Endothelial cell of hepatic sinusoid (primary cell): ENCODE results near the gene DPP6.

Source experiments
- in situ Hi-C: cut with HindIII; loops from 2 replicates; pipeline ENCODE4 v1.10.0; 2017; ENCODE audit warnings: low sequenced_read_pairs

The DPP6 gene

DNA sequence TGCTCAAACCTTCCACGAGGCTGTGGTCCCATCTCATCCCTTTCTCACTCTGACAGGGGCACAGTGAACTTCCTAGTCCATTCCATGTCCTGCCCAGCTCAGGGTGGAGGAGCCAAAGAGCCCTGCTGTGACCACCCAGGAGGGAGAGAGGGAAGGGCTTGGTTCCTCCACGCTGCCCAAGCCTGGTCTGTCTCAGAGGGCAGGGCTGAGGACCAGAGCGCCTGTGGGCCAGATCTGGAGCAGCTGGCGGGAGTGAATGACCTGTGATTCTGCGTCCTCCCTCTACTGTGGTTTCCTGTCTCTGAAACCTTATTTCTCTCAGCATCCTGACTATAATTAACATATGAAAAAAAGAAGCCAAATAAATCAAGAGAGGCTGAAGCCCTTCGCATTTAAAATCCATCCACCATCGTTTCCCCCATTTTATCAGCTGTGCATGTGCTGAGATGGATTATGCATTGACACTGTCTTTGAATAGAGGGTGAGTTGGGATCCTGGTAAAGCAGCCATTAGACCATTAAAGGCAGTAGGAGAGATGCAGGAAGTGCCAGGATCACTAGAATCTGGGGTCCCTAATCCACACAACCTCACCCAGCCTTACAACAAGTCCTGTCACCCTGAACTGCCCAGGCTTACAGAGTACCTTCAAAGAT lies 165.6 kb downstream of the DPP6 start:
- in situ Hi-C loops = no loop called here

GRCh38 chr7:154231732-154232131 lies 179.5 kb downstream of the DPP6 start:
- in situ Hi-C loops = no loop called here

- in situ Hi-C loops = no loop called here
These were observed 180.5 kb downstream of the DPP6 start for GRCh38 chr7:154232700-154233099.

DNA sequence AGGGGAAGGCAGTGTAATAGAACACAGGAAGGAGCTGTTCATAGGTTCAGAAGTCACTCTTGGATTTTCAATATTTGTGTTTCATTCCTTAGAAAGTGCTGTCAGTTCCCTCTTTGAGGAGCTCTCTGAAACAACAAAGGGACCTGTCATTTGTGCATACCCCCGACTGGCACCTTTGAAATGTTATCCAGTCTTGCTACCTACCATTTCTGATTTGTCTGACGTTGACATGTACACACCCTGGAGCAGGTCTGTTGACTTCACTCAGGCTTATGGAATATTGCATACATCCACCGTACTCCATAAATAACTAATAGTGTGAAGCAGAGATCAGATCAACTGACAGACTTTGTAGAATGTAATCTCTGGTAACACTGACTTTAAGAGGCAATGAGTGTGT lies 189.8 kb downstream of the DPP6 start:
- in situ Hi-C loops = no loop called here

DNA sequence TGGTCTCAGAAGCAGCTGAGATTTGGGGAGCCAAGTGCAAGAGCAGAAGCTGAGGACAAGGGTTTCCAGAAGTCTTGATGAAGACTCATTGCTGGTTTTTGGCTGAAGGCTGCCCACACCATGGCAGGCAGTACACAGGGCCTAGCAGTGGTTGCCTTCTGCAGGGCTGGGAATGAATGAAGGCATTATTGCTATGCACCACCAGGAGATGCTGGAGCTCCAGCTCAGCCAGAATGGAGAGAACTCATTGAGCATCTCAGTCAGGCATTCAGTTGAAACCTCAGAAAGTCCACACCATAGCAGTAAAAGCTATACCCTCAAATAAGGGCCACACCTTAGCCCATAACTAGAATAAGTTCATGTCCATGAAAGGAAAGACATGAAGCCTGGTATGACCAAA lies 190.5 kb downstream of the DPP6 start:
- in situ Hi-C loops = no loop called here

DNA sequence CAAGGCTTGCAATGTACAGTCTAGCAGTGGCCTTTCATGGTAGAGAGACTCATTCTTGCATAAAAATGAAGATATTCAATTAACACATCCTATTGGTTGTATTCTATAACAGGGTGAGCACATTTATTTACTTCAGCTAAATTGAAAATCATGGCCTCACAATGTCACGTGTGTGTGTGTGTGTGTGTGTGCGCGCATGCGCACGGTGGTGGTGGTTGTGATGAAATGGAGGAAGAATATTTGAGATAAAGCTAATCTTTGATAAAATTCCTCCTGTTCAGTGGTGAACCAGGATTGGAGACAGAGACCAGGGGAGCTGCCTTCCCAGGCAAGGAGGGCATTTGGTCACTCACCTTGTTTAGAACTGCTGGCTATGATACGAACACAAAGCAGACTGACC lies 199.8 kb downstream of the DPP6 start:
- in situ Hi-C loops = no loop called here

- in situ Hi-C loops = no loop called here
These were observed 201.6 kb downstream of the DPP6 start for GRCh38 chr7:154253810-154254209.

DNA sequence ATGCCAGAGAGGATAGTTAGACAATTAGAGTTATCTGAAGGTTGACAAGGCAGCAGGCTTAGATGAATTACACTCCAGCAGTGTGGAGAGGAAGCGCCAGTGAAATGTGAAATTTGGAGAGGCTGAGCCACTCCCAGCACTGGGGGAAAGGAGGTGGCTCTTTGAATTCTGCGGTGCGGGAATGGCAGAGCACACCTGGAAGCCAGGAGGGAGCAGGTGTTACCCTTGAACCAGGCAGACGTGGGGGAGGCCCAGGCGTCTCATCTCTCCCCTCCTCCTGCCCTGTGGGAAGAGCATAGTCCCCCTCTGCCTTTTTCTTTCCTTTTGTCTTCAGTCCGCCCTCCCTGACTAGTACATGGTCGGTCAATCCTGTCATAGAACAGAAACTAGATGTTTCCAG lies 203.1 kb downstream of the DPP6 start:
- in situ Hi-C loops = no loop called here

GRCh38 chr7:154256150-154256549 lies 204.0 kb downstream of the DPP6 start:
- in situ Hi-C loops = no loop called here

GRCh38 chr7:154259396-154259795 lies 207.2 kb downstream of the DPP6 start:
- in situ Hi-C loops = no loop called here

GRCh38 chr7:154287356-154287755 lies 235.2 kb downstream of the DPP6 start:
- in situ Hi-C loops = no loop called here

DNA sequence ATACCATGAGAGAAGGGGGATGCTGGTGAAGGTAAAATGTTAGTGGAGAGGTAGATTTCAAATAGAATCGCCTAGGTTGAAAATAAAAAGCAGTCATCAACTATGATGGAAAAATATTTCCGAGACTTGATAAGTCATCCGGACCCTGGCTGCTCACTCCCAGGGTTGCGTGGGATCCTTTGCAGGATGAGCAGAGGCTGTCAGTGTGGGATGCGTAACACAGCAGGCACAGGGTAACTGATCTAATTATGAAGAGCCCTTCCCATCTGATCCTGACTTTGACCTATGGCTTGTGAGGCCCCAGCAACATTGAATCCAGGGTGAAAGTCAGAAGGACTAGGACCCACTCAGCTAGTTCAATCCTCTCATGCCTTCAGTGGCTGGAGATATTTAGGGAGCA lies 236.9 kb downstream of the DPP6 start:
- in situ Hi-C loops = no loop called here

GRCh38 chr7:154296443-154296842 lies 244.2 kb downstream of the DPP6 start:
- in situ Hi-C loops = no loop called here

- in situ Hi-C loops = no loop called here
These were observed 247.5 kb downstream of the DPP6 start for GRCh38 chr7:154299736-154300135.

DNA sequence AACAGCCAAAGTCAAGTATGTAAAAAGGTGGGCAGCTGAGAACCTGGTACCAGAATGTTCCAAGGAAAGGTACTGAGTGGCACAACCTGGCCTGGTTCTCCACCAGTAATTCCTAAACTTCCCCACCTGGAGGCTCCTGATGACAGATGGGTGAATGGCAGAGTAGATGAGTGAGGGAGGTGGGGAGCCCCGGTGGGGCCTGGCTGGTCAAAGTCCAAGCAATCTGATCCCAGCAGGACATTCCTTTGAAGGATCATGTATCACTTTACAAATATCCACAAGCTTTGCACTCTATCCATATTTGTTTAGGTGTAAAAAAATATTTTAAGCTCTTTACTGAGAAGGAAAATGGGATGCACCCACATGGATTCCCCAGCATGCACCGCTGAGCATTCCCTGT lies 250.2 kb downstream of the DPP6 start:
- in situ Hi-C loops = no loop called here

DNA sequence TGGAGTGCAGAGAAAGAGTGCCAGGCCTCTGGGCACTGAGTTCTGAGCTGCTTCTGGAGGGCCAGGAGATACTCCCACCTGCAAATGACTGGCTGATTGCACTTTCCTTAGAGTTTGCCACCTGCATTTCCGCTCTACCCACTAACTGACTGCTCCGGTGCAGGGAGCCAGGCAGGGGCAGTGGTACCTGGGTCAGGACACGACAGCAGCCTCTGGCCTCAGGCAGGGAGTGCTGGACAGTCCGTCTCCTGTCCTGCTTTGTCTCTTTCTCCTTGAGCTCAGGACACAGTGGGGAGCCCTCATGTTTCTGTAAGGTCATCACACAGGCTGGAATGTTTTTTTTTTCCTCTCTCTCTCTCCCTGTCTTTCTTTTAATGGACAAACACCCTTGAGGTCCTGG lies 252.0 kb downstream of the DPP6 start:
- in situ Hi-C loops = no loop called here

- in situ Hi-C loops = no loop called here
These were observed 252.8 kb downstream of the DPP6 start for GRCh38 chr7:154304740-154305700.

GRCh38 chr7:154306036-154306435 lies 253.8 kb downstream of the DPP6 start:
- in situ Hi-C loops = no loop called here

DNA sequence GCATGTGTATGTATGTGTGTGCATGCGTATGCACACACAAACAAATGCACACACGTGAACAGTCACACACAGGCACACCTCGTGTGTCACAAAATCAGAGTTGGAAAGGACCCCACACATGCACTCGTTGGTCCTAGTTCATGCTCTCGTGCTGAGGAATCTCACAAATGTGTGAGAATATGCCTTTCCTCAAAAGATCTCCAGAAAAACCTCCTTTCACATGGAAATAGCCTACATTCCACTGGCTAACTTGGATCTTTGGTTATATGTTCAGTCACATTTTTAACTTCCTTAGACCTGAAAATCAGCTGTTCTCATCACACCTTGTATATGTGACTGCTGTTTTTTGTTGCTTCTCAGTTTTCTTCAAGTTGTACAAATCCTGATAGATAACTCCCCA lies 256.7 kb downstream of the DPP6 start:
- in situ Hi-C loops = no loop called here

DNA sequence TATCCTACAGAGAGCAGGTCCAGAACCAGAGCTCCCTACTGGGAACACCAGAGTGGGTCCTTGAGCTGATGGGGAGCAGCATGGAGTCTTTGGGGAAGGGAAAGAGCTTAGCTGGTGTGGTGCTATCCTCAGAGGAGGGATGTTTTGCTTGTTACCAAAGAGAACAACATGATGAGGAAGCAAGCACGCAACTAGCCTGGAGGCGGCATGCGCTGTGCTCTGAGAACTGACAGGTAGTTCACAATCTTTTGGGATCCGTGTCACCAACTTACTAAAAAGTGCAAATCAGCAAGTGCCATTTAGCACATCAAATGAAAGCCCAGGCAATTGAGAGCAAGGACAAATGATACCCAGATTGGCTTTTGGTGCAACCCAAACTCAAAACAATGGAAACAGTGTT lies 257.9 kb downstream of the DPP6 start:
- in situ Hi-C loops = no loop called here

DNA sequence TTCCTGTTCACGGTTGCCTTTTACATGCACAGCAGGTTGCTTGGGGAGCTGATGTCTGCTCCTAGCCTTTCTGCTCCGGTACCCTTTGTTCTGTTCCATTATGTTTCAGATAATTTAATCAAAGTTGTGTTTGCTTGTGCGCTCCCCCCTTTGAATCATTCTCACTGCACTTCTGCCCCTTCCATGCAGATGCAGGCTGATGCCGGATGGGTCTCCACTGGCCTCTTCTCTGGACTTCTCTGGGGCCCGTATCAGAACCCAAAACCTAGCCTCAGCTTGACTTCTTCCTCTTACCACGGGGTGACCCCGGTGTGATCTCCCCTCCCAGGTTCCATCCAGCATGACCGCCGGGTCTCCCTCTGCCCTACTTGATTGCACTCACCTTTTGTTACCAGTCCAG lies 272.0 kb downstream of the DPP6 start:
- in situ Hi-C loops = no loop called here

DNA sequence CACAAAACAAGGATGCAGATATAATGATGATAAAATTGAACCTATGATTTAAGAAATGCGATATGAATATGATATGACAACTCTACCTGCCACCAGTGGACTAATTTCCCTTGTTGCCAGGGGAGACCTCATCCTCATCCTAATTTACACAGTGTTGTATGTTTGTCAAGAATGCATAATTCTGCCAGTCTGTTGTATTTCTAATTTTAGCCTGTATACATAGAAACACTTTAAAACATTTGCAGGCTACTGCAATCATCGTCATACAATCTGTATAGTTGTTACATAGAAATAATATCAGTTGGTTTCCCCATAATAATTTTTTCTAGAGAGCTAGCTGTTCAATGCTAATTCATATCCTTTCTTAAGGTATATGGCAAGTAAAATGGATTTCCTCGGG lies 274.2 kb downstream of the DPP6 start:
- in situ Hi-C loops = no loop called here
